ENCODE results near the gene AKT2.

The AKT2 gene

GRCh38 chr19:40322271-40322610 lies 37.1 kb upstream of the AKT2 start:
- TF ChIP-seq ZFX (IDR thresholded peaks at IDR 0.05) (no peak), CTCF (conservative IDR thresholded peaks at IDR 0.05) (no peak)

GRCh38 chr19:40321566-40322270 lies 36.6 kb upstream of the AKT2 start:
- no peak for TF ChIP-seq ZFX (IDR thresholded peaks at IDR 0.05)
- no peak for TF ChIP-seq CTCF (conservative IDR thresholded peaks at IDR 0.05)
- H3K27ac ChIP-seq, result no peak overlapping the region

More at GRCh38 chr19:40322271-40322610, 37.1 kb upstream of the AKT2 start:
- H3K27ac ChIP-seq, result no peak overlapping the region

GRCh38 chr19:40321076-40321475 lies 35.9 kb upstream of the AKT2 start:
- H3K27ac ChIP-seq, result no peak overlapping the region
- TF ChIP-seq ZFX (IDR thresholded peaks at IDR 0.05) (no peak), CTCF (conservative IDR thresholded peaks at IDR 0.05) (no peak)

DNA sequence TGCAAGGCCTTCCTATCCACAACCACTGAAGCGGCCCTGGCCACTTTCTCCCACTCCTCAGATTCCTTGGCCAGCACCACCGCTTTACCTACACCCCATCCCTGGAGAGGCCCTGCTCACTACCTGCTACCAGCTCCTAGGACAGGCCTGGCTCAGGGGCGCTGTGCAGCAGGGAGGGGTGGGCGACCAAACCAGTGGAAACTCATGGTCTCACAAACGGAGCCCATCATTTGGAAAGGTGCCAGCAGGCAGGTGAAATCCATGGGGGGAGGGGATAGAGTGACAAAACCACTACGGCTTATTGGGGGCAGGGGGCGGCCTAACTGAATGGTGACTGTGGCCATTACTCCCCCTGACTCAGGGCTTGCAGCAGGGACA lies 35.4 kb upstream of the AKT2 start:
- H3K27ac ChIP-seq, result no peak overlapping the region
- TF ChIP-seq CTCF (conservative IDR thresholded peaks at IDR 0.05) (no peak), ZFX (IDR thresholded peaks at IDR 0.05) (no peak)

DNA sequence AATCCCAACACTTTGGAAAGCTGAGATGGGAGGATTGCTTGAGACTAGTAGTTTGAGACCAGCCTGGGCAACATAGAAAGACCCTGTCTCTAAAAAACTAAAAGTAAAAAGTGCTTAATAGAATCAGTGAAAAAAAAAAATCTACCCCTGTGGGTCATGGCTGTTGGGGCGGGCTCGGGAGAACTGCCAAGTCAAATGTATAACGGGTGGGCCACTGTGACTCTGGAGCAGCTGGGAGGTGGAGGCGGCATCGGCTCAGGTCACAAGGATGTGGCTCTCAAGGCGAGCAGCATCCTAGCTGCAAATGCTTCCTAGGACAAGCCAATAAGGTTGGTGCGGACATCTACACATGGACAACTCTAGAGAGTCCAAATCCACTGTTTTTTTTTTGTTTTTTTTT lies 32.2 kb upstream of the AKT2 start:
- no peak overlapping the region for H3K27ac ChIP-seq
- TF ChIP-seq ZFX (IDR thresholded peaks at IDR 0.05) (no peak), CTCF (conservative IDR thresholded peaks at IDR 0.05) (no peak)

DNA sequence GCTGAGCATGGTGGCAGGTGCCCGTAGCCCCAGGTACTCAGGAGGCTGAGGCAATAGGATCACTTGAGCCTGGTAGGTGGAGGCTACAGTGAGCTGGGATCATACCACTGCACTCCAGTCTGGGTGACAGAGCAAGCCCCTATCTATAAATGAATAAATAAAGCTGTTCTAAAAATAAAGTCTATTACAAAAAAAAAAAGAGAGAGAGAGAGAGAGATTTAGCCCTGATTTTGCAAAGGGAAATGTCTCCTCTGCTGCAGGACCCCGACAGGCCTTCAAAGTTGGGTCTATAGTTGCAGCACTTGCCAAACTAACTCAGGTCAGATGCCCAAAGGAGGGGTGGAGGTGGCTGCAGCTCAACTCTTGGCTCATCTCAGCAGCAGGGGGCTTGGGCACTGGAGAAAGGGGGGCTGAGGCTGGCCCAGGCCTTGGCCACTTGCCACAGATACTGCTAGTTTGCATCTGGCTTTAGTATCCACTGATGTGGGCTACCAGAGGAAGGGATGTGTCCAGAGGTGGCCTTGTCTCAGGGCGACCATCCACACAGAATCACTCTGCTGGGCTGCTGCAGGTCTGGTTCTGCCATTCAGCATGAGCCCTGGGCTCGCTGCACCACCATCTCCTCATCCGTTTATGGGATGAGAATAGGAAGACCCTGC lies 30.8 kb upstream of the AKT2 start:
- no peak overlapping the region for H3K27ac ChIP-seq

More for the DNA sequence above, 30.8 kb upstream of the AKT2 start:
- TF ChIP-seq ZFX (IDR thresholded peaks at IDR 0.05) (no peak), CTCF (conservative IDR thresholded peaks at IDR 0.05) (no peak)

Measured in C4-2B (cell line).